D721Med (cell line): ENCODE measurements around the gene C11orf97.
"Not testable (repeated sequence)": the region's sequence is repeated elsewhere in the genome, so short reads cannot be mapped to it uniquely, and the experiment has no call there.

Source experiments
- DNase-seq: peaks from one replicate; pipeline ENCODE4 v3.0.0; 2011; ENCODE audit warnings: low spot score; ENCODE audit not compliant: insufficient read length
- FAIRE-seq: peaks from 2 replicates; lab custom pipeline; 2011; peaks lifted over from hg19 to GRCh38; lab: Jason Lieb, UNC
- TF ChIP-seq, protein P1 (sequence below): IDR thresholded peaks from 2 replicates; pipeline ENCODE4 v1.5.1; 2012; ENCODE audit warnings: mild to moderate bottlenecking, control low read depth; ENCODE audit not compliant: insufficient read depth; ENCODE audit errors: missing control alignments

The C11orf97 gene

DNA sequence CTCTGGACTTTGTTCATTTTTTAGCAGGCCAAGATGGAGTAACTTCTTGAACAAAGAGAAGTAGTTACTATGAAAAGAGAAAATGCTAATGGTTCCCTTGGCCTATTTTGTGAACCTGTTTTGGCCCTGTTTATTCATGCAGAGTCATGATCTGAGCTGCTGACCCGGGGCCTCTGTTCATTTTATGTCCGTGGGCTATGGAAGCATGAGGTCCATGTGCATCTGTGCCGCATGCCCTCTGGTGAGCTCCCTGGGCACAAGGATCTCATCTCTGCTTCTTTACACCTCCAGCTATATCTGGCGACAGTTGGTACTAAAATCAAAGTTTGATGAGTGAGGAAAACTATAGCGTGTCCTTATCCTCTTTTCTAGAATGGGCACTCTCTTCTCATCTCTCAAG lies 55.9 kb downstream of the C11orf97 start:
- TF ChIP-seq, protein P1, sequence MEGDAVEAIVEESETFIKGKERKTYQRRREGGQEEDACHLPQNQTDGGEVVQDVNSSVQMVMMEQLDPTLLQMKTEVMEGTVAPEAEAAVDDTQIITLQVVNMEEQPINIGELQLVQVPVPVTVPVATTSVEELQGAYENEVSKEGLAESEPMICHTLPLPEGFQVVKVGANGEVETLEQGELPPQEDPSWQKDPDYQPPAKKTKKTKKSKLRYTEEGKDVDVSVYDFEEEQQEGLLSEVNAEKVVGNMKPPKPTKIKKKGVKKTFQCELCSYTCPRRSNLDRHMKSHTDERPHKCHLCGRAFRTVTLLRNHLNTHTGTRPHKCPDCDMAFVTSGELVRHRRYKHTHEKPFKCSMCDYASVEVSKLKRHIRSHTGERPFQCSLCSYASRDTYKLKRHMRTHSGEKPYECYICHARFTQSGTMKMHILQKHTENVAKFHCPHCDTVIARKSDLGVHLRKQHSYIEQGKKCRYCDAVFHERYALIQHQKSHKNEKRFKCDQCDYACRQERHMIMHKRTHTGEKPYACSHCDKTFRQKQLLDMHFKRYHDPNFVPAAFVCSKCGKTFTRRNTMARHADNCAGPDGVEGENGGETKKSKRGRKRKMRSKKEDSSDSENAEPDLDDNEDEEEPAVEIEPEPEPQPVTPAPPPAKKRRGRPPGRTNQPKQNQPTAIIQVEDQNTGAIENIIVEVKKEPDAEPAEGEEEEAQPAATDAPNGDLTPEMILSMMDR: no peak
- no peak for FAIRE-seq
- DNase-seq: no peak

DNA sequence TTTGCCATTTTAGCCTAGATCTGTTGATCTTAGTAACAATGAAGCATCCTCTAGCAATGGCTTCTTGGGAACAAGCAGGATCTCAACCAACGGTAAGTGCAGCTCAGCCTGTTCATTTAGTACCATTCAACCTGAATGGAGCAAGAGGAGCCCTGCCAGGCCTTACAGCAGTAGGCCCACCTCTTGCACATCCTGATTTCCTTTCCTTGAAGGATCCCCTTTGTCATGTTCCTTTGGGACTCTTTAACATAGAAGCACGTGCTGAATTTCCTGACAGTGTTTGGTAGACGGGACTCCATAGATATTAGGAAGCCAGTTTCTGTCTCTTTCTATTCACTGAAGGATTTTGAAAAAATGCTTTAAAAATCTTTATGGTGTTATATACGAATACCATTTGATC lies 56.5 kb downstream of the C11orf97 start:
- DNase-seq (no peak), FAIRE-seq (no peak)
- TF ChIP-seq, protein P1: no peak

DNA sequence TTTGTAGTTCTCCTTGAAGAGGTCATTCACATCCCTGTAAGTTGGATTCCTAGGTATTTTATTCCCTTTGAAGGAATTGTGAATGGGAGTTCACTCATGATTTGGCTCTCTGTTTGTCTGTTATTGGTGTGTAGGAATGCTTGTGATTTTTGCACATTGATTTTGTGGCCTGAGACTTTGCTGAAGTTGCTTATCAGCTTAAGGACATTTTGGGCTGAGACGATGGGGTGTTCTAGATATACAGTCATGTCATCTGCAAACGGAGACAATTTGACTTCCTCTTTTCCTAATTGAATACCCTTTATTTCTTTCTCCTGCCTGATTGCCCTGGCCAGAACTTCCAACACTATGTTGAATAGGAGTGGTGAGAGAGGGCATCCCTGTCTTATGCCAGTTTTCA lies 60.7 kb downstream of the C11orf97 start:
- not testable (repeated sequence) for FAIRE-seq

DNA sequence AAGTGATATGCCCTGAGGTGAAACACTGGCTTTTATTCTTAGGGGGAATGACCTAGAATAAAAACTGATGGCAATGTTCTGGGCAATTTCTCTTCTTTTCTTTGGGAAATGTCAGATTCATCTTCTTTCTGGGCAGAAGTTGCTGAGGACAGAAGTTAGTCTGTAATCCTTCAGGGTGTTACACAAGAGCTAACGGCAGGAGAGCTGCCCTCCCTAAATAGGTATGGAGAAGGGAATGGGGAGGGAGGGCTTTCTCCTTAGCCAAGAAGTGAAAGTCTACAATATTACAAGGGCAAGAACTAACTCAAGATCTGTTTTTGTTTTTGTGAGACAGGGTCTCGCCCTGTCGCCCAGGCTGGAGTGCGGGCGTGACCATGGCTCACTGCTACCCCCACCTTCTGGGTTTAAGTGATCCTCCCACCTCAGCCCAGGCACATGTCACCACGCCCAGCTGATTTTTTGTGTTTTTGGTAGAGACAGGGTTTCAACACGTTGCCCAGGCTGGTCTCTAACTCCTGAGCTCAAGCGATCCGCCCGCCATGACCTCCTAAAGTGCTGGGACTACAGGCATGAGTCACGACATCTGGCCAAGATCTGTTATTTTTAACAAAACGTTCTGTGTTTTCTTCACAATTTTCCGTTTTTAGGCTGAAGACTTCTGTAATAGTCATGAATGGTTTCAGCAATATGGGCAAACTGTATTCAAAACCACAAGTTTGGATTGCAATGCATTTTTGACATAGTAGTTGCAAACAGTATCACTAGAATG lies 62.1 kb downstream of the C11orf97 start:
- DNase-seq (no peak), FAIRE-seq (no peak)
- TF ChIP-seq, protein P1: no peak

More for the DNA sequence above, 60.7 kb downstream of the C11orf97 start:
- DNase-seq: not testable (repeated sequence)

DNA sequence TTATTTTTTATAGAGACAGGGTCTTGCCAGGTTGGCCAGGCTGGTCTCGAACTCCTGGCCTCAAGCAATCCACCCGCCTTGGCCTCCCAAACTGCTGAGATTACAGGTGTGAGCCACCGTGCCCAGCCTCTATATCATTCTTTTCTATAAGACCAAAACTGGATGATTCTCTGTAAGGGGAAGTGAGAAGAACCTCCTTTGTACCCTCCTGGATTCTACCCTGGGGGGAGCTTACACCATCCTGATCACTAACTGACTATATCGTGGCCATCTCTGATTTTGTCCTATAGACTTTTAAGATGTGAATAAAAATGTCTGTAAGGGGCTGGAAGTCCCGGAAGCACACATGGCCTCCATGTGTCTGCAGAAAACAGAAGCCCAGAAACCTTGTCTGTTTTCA lies 64.0 kb downstream of the C11orf97 start:
- FAIRE-seq (no peak), DNase-seq (no peak)
- TF ChIP-seq, protein P1: no peak

DNA sequence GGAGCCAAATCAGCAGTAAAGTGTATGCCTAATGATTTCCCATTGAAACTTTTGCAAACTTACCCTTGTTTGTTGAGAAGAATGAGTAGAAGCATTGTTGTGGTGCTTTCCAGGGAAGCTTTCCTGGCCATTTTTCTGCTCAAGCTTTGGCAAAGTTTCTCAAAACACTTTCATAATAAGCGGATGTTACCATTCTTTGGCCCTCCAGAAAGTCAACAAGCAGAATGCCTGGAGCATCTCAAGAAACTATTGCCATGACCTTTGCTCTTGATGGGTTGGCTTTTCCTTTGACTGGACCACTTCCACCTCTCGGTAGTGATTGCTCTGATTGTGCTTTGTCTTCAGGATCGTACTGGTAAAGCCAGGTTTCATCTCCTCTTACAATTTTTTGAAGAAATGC lies 65.6 kb downstream of the C11orf97 start:
- FAIRE-seq: no peak
- TF ChIP-seq, protein P1: no peak
- no peak for DNase-seq
